Measurements from ENCODE around the gene SLC38A5.

Gene SLC38A5

GRCh38 chrX:48491809-48492208 is 21.7 kb upstream of the SLC38A5 start:
- no peak for DNase-seq (ENCODE audit: low read depth)

GRCh38 chrX:48490661-48491060 is 20.6 kb upstream of the SLC38A5 start:
- no peak for DNase-seq (ENCODE audit: low read depth)

- no peak for DNase-seq (ENCODE audit: low read depth)
Measured at GRCh38 chrX:48489892-48490291, 19.8 kb upstream of the SLC38A5 start.

- DNase-seq (ENCODE audit: low read depth), result no peak
Measured at GRCh38 chrX:48489296-48489695, 19.2 kb upstream of the SLC38A5 start.

GRCh38 chrX:48488034-48488433 is 18.0 kb upstream of the SLC38A5 start:
- no peak for DNase-seq (ENCODE audit: low read depth)

GRCh38 chrX:48487362-48487798 is 17.3 kb upstream of the SLC38A5 start:
- no peak for DNase-seq (ENCODE audit: low read depth)

- no peak for DNase-seq (ENCODE audit: low read depth)
Measured at GRCh38 chrX:48482526-48482925, 12.5 kb upstream of the SLC38A5 start.

- no peak for DNase-seq (ENCODE audit: low read depth)
Measured at GRCh38 chrX:48480583-48480982, 10.5 kb upstream of the SLC38A5 start.

- DNase-seq (ENCODE audit: low read depth), result no peak
Measured at GRCh38 chrX:48480142-48480541, 10.1 kb upstream of the SLC38A5 start.

GRCh38 chrX:48478806-48479205 is 8.7 kb upstream of the SLC38A5 start:
- DNase-seq (ENCODE audit: low read depth), result no peak

- DNase-seq (ENCODE audit: low read depth), result no peak
Measured at GRCh38 chrX:48477960-48478755, 8.1 kb upstream of the SLC38A5 start.

GRCh38 chrX:48476919-48477318 is 6.9 kb upstream of the SLC38A5 start:
- DNase-seq (ENCODE audit: low read depth), result no peak

- peak; percentile 86 for DNase-seq (ENCODE audit: low read depth)
Measured at GRCh38 chrX:48475774-48476577, 5.9 kb upstream of the SLC38A5 start, which contains the start of gene FTSJ1. FTSJ1 (plus strand) TSS chrX:48476199; CDS start chrX:48478048, 1,849 bp downstream.

- DNase-seq (ENCODE audit: low read depth), result no peak
Measured at GRCh38 chrX:48475296-48475695, 5.2 kb upstream of the SLC38A5 start.

- DNase-seq (ENCODE audit: low read depth), result no peak
Measured at GRCh38 chrX:48474581-48474980, 4.5 kb upstream of the SLC38A5 start.

- no peak for DNase-seq (ENCODE audit: low read depth)
Measured at GRCh38 chrX:48474127-48474526, 4.1 kb upstream of the SLC38A5 start.

- DNase-seq (ENCODE audit: low read depth), result no peak
Measured at GRCh38 chrX:48473704-48473990, 3.6 kb upstream of the SLC38A5 start.

- DNase-seq (ENCODE audit: low read depth), result no peak
Measured at GRCh38 chrX:48472851-48473703, 3.0 kb upstream of the SLC38A5 start.

- DNase-seq (ENCODE audit: low read depth), result no peak
Measured at GRCh38 chrX:48472225-48472624, 2.2 kb upstream of the SLC38A5 start.

GRCh38 chrX:48471504-48471903 is 1.4 kb upstream of the SLC38A5 start:
- DNase-seq (ENCODE audit: low read depth), result no peak

GRCh38 chrX:48470833-48471118 is 716 bp upstream of the SLC38A5 start:
- DNase-seq (ENCODE audit: low read depth), result no peak

All from fibroblast of the conjunctiva (primary cell).